GM12873 (cell line): ENCODE results near the gene ZNF407.

Experiments used
- TF ChIP-seq, protein P1 (sequence below): IDR thresholded peaks from 2 replicates; pipeline ENCODE4 v1.5.1; 2012; ENCODE audit warnings: low read depth, mild to moderate bottlenecking, moderate library complexity, low read length, control low read depth; ENCODE audit not compliant: insufficient read depth; ENCODE audit errors: missing control alignments

The ZNF407 gene

DNA sequence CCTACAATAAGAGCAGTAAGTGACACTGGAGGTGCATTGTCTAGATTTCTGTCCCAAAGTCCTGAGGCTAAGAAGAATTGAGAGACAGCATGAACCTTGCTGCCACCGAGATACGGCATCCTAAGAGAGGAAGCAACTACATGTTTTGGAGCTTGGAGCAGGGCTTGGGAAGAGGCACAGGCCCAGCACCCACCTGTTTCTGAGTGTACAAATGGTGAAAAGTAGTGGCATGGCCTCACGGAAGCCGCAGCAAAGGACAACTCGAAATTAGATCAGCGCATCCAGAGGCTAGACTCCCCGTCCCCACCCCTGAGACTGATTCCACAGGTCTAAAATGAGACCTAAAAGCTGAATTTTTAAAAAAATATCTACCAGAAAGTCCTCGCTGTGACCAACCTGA lies 483.8 kb downstream of the ZNF407 start:
- TF ChIP-seq, protein P1, sequence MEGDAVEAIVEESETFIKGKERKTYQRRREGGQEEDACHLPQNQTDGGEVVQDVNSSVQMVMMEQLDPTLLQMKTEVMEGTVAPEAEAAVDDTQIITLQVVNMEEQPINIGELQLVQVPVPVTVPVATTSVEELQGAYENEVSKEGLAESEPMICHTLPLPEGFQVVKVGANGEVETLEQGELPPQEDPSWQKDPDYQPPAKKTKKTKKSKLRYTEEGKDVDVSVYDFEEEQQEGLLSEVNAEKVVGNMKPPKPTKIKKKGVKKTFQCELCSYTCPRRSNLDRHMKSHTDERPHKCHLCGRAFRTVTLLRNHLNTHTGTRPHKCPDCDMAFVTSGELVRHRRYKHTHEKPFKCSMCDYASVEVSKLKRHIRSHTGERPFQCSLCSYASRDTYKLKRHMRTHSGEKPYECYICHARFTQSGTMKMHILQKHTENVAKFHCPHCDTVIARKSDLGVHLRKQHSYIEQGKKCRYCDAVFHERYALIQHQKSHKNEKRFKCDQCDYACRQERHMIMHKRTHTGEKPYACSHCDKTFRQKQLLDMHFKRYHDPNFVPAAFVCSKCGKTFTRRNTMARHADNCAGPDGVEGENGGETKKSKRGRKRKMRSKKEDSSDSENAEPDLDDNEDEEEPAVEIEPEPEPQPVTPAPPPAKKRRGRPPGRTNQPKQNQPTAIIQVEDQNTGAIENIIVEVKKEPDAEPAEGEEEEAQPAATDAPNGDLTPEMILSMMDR: no peak

DNA sequence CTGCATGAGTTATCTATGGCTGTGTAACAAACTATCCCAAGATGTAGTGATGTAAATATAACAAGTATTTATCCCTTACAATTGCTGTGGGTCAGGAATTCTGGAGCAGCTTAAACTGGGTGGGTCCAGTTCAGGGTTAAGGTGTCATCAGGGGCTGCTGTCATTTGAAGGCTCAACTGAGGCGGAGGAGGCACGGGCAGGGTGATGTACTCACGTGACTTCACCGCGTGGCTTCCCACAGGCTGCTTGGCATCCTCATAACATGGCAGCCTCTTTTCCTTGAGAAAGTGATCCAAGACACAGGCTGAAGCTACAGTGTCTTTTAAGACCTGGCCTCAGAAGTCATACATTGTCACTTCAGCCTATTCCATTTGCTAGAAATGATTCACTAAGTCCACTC lies 485.5 kb downstream of the ZNF407 start:
- TF ChIP-seq, protein P1: no peak

DNA sequence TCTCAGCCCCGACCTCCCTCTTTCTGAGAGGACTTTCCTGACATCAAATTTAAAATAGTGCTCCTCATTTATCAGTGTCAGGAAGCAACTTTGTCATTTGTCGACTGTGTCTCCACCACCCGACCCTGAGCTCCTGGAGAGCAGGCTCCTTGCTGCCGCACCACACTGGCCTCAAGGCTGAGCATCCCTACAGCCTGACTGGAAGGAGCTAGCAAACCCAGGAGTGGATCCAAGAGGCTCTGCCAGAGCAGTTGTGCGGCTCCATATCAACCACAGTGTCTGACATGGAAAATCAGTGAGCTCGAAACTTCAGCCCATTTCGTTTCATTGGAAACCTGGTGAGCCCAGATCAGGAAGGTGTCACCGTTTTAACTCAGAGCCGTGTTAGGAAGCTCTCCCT lies 486.1 kb downstream of the ZNF407 start:
- TF ChIP-seq, protein P1: no peak

DNA sequence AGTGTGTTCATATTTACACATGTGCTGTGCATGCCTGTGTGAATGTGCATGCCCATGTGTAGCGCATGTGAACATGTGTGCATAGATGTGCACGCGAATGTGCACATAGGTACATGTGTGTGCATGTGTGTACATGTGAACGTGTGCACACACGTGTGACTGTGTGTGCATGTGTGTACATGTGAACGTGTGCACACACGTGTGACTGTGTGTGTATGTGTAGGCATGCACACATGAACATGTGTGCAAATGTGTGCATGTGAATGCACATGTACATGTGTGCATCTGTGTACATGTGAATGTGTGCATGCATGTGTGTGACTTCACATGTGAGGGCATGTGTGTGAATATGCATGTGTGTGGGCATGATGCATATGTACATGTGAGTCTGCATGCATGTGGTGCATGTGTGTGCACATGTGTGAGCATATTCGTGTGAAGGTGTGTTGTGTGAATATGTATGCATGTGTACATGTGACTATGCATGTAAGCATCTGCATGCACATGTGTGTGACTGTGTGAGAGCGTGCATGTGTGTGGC lies 488.9 kb downstream of the ZNF407 start:
- TF ChIP-seq, protein P1: no peak

DNA sequence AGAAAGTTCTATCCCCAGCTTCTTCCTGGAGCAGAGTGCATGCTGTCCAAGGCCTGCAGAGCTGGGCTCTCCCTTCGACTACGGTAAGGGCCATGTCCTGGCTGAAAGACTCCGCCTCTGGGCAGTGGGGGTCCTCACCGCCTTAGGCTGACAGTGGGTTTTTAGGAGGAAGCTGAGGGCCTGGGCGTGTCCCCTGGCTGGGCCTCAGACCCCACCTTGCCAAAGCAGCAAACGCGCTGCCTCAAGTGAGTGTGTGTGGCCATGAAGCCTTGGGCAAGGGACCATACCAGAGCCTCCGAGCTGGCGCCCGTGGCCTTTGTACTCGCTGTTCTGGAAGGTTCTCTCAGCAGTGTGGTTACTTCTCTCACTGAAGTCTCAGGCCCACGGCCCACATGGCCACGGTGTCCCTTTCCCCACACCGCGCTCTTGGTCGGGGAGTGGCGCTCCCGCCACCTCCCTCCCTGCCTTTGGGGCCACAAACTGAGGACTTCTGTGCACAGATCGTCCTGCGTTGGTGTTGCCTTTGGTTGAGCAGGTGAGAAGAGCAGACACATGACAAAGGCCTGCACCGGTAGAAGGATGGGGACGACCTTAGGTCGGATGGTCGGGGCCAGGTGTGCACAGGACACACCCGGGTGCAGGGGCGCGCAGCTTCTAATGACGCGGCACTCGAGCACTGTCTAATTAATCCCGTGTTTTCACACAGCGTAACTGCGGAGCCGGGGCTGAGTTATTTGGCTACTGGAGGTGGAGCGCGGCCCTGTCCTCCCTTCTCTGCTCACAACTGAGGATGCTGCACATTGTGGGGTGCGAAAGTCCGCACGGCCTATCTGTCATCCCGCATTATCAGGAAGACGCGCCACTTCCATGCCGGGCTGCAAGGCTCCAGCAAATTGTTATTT lies 489.7 kb downstream of the ZNF407 start:
- TF ChIP-seq, protein P1: no peak

DNA sequence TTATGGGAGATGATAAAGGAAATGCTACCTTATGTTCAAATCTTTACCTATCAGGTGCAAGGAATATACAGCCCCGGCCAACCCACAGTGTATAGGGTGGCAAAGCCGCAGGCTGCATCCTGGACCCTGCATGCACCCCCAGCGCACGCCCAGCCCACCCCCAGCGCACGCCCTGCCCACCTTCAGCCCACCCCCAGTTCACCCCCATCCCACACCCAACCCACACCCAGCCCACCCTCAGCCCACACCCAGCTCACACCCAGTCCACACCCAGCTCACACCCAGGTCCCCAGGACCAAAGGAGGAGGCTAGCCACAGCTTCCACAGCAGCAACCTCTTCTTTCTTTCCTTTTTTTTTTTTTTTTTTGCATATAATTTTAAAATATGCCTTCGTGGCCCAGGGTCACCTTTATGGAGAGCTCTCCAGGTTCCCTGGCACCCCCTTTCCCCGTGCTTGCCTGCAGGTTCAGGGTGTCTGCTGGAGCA lies 490.4 kb downstream of the ZNF407 start:
- TF ChIP-seq, protein P1: no peak

DNA sequence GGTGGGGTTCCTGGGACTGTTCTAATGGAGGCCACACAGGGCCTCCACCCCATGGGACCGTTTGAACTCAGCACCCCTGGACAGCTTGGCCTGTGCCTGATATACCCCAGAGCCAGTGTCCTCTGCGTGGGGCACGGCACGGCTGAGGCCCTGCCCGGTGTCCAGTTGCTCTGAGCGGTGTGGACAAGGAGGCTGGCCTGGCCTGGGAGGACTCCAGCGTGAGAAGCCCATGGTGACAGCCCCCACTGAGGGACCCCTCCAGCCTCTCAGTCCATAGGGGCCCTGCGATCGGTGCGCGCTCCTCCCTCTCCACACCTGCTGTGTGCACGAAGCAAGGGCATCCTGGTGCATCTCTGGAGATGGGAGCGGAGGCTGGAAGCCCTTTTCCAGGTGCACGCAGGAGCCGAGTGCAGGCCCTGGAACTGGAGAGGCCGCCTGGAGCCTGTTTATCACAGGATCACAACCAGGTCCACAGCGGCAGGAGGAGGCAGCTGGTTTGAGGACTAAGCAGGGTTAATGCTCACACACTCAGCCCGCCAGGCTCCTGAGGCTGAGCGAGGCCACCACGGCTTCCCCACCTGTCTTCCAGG lies 491.0 kb downstream of the ZNF407 start:
- TF ChIP-seq, protein P1: no peak
